WTC11 (cell line): ENCODE results near the gene IGF2BP1. TPM values are rescaled to one million over a fixed set of nuclear protein-coding genes. Genes with fewer than 3 reads are reported as not detected.

Experiments
- ATAC-seq: fragments of 200-7000 bp; cut with Tn5 transposase; 2 replicates; pipeline ENCODE4 v1.10.0; 2021; ENCODE audit warnings: mild to moderate bottlenecking, moderate library complexity
- CTCF ChIA-PET: fragments of 300-600 bp; sonication (Branson Sonifier 250); formaldehyde crosslinking; loops from one replicate; lab custom pipeline; 2021; ENCODE audit warnings: antibody characterized with exemption; lab: Charles Lee
- POLR2A ChIA-PET: fragments of 350-600 bp; sonication (Branson Sonifier 250); formaldehyde crosslinking; loops from one replicate; lab custom pipeline; 2021; ENCODE audit warnings: antibody characterized with exemption; lab: Charles Lee
- DNase-seq: peaks from one replicate; pipeline ENCODE4 v3.0.0; 2021; ENCODE audit warnings: low spot score
- H3K27ac Mint-ChIP-seq: 2 replicates; pipeline ENCODE4 v1.8.0; 2021; ENCODE audit warnings: mixed read lengths
- H3K27me3 Mint-ChIP-seq: 2 replicates; pipeline ENCODE4 v1.8.0; 2021; ENCODE audit warnings: low read depth, mild to moderate bottlenecking, moderate library complexity, mixed read lengths
- H3K36me3 Mint-ChIP-seq: 2 replicates; pipeline ENCODE4 v1.8.0; 2021; ENCODE audit warnings: mixed read lengths
- H3K4me1 Mint-ChIP-seq: 2 replicates; pipeline ENCODE4 v1.8.0; 2022; ENCODE audit warnings: mixed read lengths
- H3K4me3 Mint-ChIP-seq: 2 replicates; pipeline ENCODE4 v1.8.0; 2021; ENCODE audit warnings: mild to moderate bottlenecking, moderate library complexity, mixed read lengths
- H3K9me3 Mint-ChIP-seq: 2 replicates; pipeline ENCODE4 v1.8.0; 2021; ENCODE audit warnings: mixed read lengths
- ATF6 ChIP-seq: sonication (generic); formaldehyde crosslinking; IDR thresholded peaks from 2 replicates; pipeline ENCODE4 v1.8.1; 2023; ENCODE audit warnings: mild to moderate bottlenecking, missing genetic modification reagents
- ELF4 ChIP-seq: sonication (generic); formaldehyde crosslinking; IDR thresholded peaks from 2 replicates; pipeline ENCODE4 v1.8.1; 2022; ENCODE audit warnings: low read depth, mild to moderate bottlenecking, moderate library complexity, missing genetic modification reagents
- EMX1 ChIP-seq: fragments of 250-450 bp; sonication (Bioruptor Pico); IDR thresholded peaks from 2 replicates; pipeline ENCODE4 v1.8.0; 2021; ENCODE audit warnings: mild to moderate bottlenecking
- FOXJ3 ChIP-seq: sonication (generic); formaldehyde crosslinking; IDR thresholded peaks from 2 replicates; pipeline ENCODE4 v1.9.0; 2021; ENCODE audit warnings: missing genetic modification reagents, mild to moderate bottlenecking, borderline replicate concordance
- GTF2I ChIP-seq: fragments of 250-450 bp; sonication (Bioruptor Pico); conservative IDR thresholded peaks from 2 replicates; pipeline ENCODE4 v1.4.0; 2021; ENCODE audit warnings: mild to moderate bottlenecking
- NFYB ChIP-seq: sonication (generic); formaldehyde crosslinking; conservative IDR thresholded peaks from 2 replicates; pipeline ENCODE4 v1.8.0; 2022; ENCODE audit warnings: low read depth, missing genetic modification reagents
- NR2C2 ChIP-seq: sonication (generic); formaldehyde crosslinking; IDR thresholded peaks from 2 replicates; pipeline ENCODE4 v1.8.0; 2022; ENCODE audit warnings: mild to moderate bottlenecking, missing genetic modification reagents
- PRRX2 ChIP-seq: fragments of 250-450 bp; sonication (Bioruptor Pico); IDR thresholded peaks from 2 replicates; pipeline ENCODE4 v1.8.0; 2021; ENCODE audit warnings: mild to moderate bottlenecking
- RORB ChIP-seq: fragments of 250-450 bp; sonication (Bioruptor Pico); IDR thresholded peaks from 2 replicates; pipeline ENCODE4 v1.9.0; 2021; ENCODE audit warnings: mild to moderate bottlenecking
- SMAD4 ChIP-seq: sonication (generic); formaldehyde crosslinking; IDR thresholded peaks from 2 replicates; pipeline ENCODE4 v1.8.0; 2022; ENCODE audit warnings: mild to moderate bottlenecking, missing genetic modification reagents
- USF2 ChIP-seq: sonication (generic); formaldehyde crosslinking; IDR thresholded peaks from 2 replicates; pipeline ENCODE4 v1.8.1; 2023; ENCODE audit warnings: mild to moderate bottlenecking, missing genetic modification reagents, moderate library complexity
- ZNF263 ChIP-seq: sonication (generic); formaldehyde crosslinking; IDR thresholded peaks from 2 replicates; pipeline ENCODE4 v1.8.1; 2022; ENCODE audit warnings: low read depth, mild to moderate bottlenecking, moderate library complexity, missing genetic modification reagents
- ZNF425 ChIP-seq: fragments of 250-450 bp; sonication (Bioruptor Pico); conservative IDR thresholded peaks from 2 replicates; pipeline ENCODE4 v1.9.0; 2021; ENCODE audit warnings: mild to moderate bottlenecking
- total RNA-seq: library from RNA; stranded (reverse); gene quantifications from 3 replicates; pipeline ENCODE4 v1.2.3, GENCODE V29; 2021
- TF ChIP-seq, protein P1 (sequence below): fragments of 250-450 bp; sonication (Bioruptor Pico); IDR thresholded peaks from 2 replicates; pipeline ENCODE4 v1.9.0; 2021; ENCODE audit warnings: mild to moderate bottlenecking, borderline replicate concordance
- TF ChIP-seq, protein P2 (sequence below): fragments of 250-450 bp; sonication (Bioruptor Pico); IDR thresholded peaks from 2 replicates; pipeline ENCODE4 v2.1.2; 2022; ENCODE audit warnings: mild to moderate bottlenecking, moderate library complexity

The IGF2BP1 gene
- total RNA-seq, 1 experiment from 2014 or later: 392 TPM

GRCh38 chr17:49035470-49036269, 38.5 kb downstream of the IGF2BP1 start (continued):
- TF ChIP-seq, protein P1, sequence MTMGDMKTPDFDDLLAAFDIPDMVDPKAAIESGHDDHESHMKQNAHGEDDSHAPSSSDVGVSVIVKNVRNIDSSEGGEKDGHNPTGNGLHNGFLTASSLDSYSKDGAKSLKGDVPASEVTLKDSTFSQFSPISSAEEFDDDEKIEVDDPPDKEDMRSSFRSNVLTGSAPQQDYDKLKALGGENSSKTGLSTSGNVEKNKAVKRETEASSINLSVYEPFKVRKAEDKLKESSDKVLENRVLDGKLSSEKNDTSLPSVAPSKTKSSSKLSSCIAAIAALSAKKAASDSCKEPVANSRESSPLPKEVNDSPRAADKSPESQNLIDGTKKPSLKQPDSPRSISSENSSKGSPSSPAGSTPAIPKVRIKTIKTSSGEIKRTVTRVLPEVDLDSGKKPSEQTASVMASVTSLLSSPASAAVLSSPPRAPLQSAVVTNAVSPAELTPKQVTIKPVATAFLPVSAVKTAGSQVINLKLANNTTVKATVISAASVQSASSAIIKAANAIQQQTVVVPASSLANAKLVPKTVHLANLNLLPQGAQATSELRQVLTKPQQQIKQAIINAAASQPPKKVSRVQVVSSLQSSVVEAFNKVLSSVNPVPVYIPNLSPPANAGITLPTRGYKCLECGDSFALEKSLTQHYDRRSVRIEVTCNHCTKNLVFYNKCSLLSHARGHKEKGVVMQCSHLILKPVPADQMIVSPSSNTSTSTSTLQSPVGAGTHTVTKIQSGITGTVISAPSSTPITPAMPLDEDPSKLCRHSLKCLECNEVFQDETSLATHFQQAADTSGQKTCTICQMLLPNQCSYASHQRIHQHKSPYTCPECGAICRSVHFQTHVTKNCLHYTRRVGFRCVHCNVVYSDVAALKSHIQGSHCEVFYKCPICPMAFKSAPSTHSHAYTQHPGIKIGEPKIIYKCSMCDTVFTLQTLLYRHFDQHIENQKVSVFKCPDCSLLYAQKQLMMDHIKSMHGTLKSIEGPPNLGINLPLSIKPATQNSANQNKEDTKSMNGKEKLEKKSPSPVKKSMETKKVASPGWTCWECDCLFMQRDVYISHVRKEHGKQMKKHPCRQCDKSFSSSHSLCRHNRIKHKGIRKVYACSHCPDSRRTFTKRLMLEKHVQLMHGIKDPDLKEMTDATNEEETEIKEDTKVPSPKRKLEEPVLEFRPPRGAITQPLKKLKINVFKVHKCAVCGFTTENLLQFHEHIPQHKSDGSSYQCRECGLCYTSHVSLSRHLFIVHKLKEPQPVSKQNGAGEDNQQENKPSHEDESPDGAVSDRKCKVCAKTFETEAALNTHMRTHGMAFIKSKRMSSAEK (CRISPR knock-in tag): no peak
- no peak for TF ChIP-seq ATF6 (CRISPR knock-in tag)
- TF ChIP-seq ZNF425 (CRISPR knock-in tag): no peak
- no peak for TF ChIP-seq GTF2I (CRISPR knock-in tag)
- TF ChIP-seq, protein P2, sequence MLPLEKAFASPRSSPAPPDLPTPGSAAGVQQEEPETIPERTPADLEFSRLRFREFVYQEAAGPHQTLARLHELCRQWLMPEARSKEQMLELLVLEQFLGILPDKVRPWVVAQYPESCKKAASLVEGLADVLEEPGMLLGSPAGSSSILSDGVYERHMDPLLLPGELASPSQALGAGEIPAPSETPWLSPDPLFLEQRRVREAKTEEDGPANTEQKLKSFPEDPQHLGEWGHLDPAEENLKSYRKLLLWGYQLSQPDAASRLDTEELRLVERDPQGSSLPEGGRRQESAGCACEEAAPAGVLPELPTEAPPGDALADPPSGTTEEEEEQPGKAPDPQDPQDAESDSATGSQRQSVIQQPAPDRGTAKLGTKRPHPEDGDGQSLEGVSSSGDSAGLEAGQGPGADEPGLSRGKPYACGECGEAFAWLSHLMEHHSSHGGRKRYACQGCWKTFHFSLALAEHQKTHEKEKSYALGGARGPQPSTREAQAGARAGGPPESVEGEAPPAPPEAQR (CRISPR knock-in tag): no peak
- no peak for TF ChIP-seq RORB
- TF ChIP-seq USF2 (CRISPR knock-in tag): 0 out of 2 replicates have a peak, but pooled peaks have one; percentile 14
- no peak for TF ChIP-seq NFYB (CRISPR knock-in tag)
- no peak for TF ChIP-seq SMAD4 (CRISPR knock-in tag)

DNA sequence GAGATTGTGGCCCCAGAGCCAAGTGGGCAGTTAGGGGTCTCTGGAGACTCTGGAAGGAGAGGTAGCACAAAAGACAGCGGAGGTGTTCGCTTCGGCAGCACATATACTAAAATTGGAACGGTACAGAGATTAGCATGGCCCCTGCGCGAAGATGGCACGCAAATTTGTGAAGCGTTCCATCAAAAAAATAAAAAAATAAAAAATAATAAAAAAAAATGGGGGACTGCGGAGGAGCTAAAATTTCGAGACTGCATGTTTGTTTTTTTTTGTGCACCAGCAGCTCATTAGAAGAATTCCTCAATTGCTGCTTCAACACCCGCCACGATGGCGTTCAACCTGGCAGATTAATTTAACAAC, 39.1 kb downstream of the IGF2BP1 start:
- no peak for TF ChIP-seq ZNF263 (CRISPR knock-in tag)
- no peak for TF ChIP-seq ZNF425 (CRISPR knock-in tag)
- no peak for TF ChIP-seq ELF4 (CRISPR knock-in tag)
- no peak for TF ChIP-seq FOXJ3 (CRISPR knock-in tag)
- TF ChIP-seq PRRX2 (CRISPR knock-in tag): no peak
- no peak for TF ChIP-seq NR2C2 (CRISPR knock-in tag)
- no peak for TF ChIP-seq EMX1 (CRISPR knock-in tag)
- ChIA-PET POLR2A (interaction anchor here (1.0 to 2.1 kb wide), 7 partner anchors 15 to 92 kb away, joined by 3 to 20 read pairs (median 6); partner anchors contain the start of genes IGF2BP1 and SNF8), CTCF (interaction anchor here (0.6 to 8.1 kb wide), 36 partner anchors 8 to 460 kb away, joined by 3 to 182 read pairs (median 6); partner anchors contain the start of genes ATP5MC1, IGF2BP1, SNF8 and UBE2Z)
- H3K27ac Mint-ChIP-seq: peak overlapping the region; percentile 98
- peaks cover 27% of the 10 kb centered on the region for H3K4me1 Mint-ChIP-seq
- no peaks in the 10 kb centered on the region for H3K27me3 Mint-ChIP-seq
- H3K9me3 Mint-ChIP-seq: no peaks in the 10 kb centered on the region
- no peak for ATAC-seq
- no peak for DNase-seq
- peak overlapping the region; percentile 9; the same call in 1 of the 2 replicates for H3K4me3 Mint-ChIP-seq
- H3K36me3 Mint-ChIP-seq: peaks cover 51% of the 10 kb centered on the region
